D721Med (cell line): ENCODE data around the gene LRRIQ1.
A peak's percentile ranks its signal among the peaks of the same experiment; 100 is the strongest.

Source experiments
- DNase-seq: peaks from one replicate; pipeline ENCODE4 v3.0.0; 2011; ENCODE audit warnings: low spot score; ENCODE audit not compliant: insufficient read length
- FAIRE-seq: peaks from 2 replicates; lab custom pipeline; 2011; peaks lifted over from hg19 to GRCh38; lab: Jason Lieb, UNC
- CTCF ChIP-seq: IDR thresholded peaks from 2 replicates; pipeline ENCODE4 v1.5.1; 2012; ENCODE audit warnings: mild to moderate bottlenecking, control low read depth; ENCODE audit not compliant: insufficient read depth; ENCODE audit errors: missing control alignments

Gene LRRIQ1

GRCh38 chr12:85036234-85036707, at the start of gene LRRIQ1, which contains the start of gene TSPAN19:
Gene LRRIQ1, plus strand, starts transcription at chr12:85036351. Its CDS starts 1,826 bp downstream, at chr12:85038177.
Gene TSPAN19, minus strand, starts transcription at chr12:85036277. Its CDS starts 6,331 bp downstream, at chr12:85029946.
- TF ChIP-seq CTCF = no peak
- FAIRE-seq = peak; percentile 85

GRCh38 chr12:84986586-84986985, 49.6 kb upstream of the LRRIQ1 start:
- no peak for TF ChIP-seq CTCF
- no peak for DNase-seq
- FAIRE-seq = peak; percentile 93

More at GRCh38 chr12:85036234-85036707, at the start of gene LRRIQ1, which contains the start of gene TSPAN19:
- peak; percentile 25 for DNase-seq

- FAIRE-seq = no peak
- DNase-seq = no peak
- TF ChIP-seq CTCF = no peak
Measured at GRCh38 chr12:84994426-84994825, 41.7 kb upstream of the LRRIQ1 start.

- FAIRE-seq = no peak
- TF ChIP-seq CTCF = no peak
- no peak for DNase-seq
Measured at GRCh38 chr12:84995641-84996040, 40.5 kb upstream of the LRRIQ1 start.

GRCh38 chr12:84996759-84997158, 39.4 kb upstream of the LRRIQ1 start:
- no peak for TF ChIP-seq CTCF
- DNase-seq = no peak
- no peak for FAIRE-seq

- FAIRE-seq = no peak
- DNase-seq = no peak
- TF ChIP-seq CTCF = no peak
Measured at GRCh38 chr12:84998341-84998740, 37.8 kb upstream of the LRRIQ1 start.

GRCh38 chr12:85000729-85001128, 35.4 kb upstream of the LRRIQ1 start:
- FAIRE-seq = no peak
- TF ChIP-seq CTCF = no peak
- no peak for DNase-seq
